SJCRH30 (cell line): Measurements from ENCODE around the gene GFAP. TPM values are rescaled to one million over a fixed set of nuclear protein-coding genes. Genes with fewer than 3 reads are reported as not detected.

Experiments
- DNase-seq, 2 experiments: peaks; one replicate each; pipeline ENCODE4 v3.0.0-alpha.2; 2015 to 2020
- H3K27ac ChIP-seq: fragments of 250-450 bp; sonication (Bioruptor Pico); 2 replicates; pipeline ENCODE4 v1.5.1; 2020; ENCODE audit warnings: mild to moderate bottlenecking, moderate library complexity
- H3K27me3 ChIP-seq: fragments of 250-450 bp; sonication (Bioruptor Pico); 2 replicates; pipeline ENCODE4 v1.5.1; 2020; ENCODE audit warnings: mild to moderate bottlenecking, moderate library complexity
- H3K36me3 ChIP-seq: fragments of 250-450 bp; sonication (Bioruptor Pico); 2 replicates; pipeline ENCODE4 v1.5.1; 2020; ENCODE audit warnings: mild to moderate bottlenecking, moderate library complexity
- H3K4me1 ChIP-seq: fragments of 250-450 bp; sonication (Bioruptor Pico); 2 replicates; pipeline ENCODE4 v1.5.1; 2020; ENCODE audit warnings: mild to moderate bottlenecking, moderate library complexity
- H3K4me3 ChIP-seq: fragments of 250-450 bp; sonication (Bioruptor Pico); 2 replicates; pipeline ENCODE4 v1.5.1; 2020; ENCODE audit warnings: mild to moderate bottlenecking, moderate library complexity
- H3K9me3 ChIP-seq: fragments of 250-450 bp; sonication (Bioruptor Pico); replicated peaks from 2 replicates; pipeline ENCODE4 v1.5.1; 2020; ENCODE audit warnings: mild to moderate bottlenecking, moderate library complexity
- total RNA-seq: library from RNA; depleted of rRNA; stranded (reverse); fragments of >200 nt; shearing (Covaris generic); gene quantifications from 2 replicates; pipeline ENCODE4 v1.2.3, GENCODE V29; 2014

The GFAP gene
- total RNA-seq, 1 experiment from 2014 or later, result 0.14 TPM

DNA sequence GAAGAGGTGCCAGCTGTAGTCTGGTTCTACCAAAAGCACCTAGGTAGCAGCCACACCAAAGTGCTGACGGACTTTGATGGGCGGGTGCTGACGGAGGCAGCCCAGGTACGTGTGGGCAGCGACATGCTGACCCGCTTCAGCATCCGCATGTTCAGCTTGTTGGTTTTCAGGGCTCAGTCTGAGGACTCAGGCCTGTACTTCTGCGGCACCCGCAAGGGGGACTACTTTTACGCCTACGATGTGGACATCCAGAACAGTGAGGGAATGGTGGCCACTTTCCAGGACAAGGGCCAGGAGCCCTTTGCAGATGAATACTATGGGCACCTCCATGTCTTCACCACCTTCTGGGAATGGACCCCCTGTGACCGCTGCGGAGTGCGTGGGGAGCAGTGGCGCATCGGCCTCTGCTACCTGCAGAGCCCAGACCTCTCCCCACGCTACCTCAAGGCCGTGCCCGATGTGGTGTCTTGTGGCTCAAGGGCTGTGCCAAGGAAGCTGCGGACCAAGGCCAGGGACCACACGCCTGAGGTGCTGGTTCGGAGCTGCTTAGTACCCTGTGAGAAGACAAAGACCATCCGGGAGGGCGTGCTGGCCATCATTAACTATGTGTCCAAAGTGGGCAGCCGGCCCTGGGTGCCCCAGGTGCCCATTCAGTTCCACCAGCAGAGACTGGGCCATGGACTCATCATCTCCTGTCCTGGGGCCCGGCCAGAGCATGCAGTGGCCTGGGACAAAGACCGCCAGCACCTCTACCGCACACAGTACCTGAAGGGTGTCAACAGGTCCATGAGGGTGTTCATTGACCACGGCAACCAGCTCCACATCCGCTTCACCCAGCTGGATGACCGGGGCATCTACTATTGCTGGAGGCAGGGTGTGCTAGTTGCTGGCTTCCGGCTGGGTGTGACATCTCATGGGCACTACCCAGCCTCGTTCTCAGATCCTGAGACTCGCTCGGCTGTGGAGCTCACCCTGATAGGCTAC is 11.0 kb downstream of the GFAP start:
- Histone ChIP-seq H3K4me1 (peaks cover 64% of the 10 kb centered on the region), H3K27ac (no peak overlapping the region), H3K9me3 (no peaks in the 10 kb centered on the region), H3K4me3 (no peak overlapping the region), H3K27me3 (no peaks in the 10 kb centered on the region), H3K36me3 (no peaks in the 10 kb centered on the region)
- no peak for DNase-seq

GRCh38 chr17:44903012-44903685 is 12.2 kb downstream of the GFAP start:
- no peak for DNase-seq
- no peaks in the 10 kb centered on the region for H3K36me3 ChIP-seq
- no peak overlapping the region for H3K27ac ChIP-seq
- H3K4me1 ChIP-seq, result peaks cover 58% of the 10 kb centered on the region
- no peaks in the 10 kb centered on the region for H3K27me3 ChIP-seq
- no peak overlapping the region for H3K4me3 ChIP-seq
- no peaks in the 10 kb centered on the region for H3K9me3 ChIP-seq

DNA sequence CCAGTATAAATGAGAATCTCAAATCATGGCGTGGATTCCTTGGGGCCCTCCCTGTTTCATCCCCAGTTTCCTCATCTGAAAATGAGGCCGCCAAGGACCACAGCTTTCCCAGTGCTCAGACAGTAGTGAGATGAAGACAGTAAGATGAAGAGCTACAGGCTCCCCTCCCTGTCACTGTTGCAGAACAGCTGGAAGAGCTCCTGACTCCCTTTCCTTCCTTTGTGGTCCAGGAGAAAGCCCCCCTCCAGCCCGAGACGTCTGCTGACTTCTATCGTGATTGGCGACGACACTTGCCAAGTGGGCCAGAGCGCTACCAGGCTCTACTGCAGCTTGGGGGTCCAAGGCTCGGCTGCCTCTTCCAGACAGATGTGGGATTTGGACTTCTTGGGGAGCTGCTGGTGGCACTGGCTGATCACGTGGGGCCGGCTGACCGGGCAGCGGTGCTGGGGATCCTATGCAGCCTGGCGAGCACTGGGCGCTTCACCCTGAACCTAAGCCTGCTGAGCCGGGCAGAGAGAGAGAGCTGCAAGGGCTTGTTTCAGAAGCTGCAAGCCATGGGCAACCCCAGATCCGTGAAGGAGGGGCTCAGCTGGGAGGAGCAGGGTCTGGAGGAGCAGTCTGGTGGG is 13.1 kb downstream of the GFAP start:
- no peaks in the 10 kb centered on the region for H3K36me3 ChIP-seq
- DNase-seq, result no peak
- H3K9me3 ChIP-seq, result no peaks in the 10 kb centered on the region
- H3K4me3 ChIP-seq, result no peak overlapping the region
- peaks cover 49% of the 10 kb centered on the region for H3K4me1 ChIP-seq
- no peaks in the 10 kb centered on the region for H3K27me3 ChIP-seq
- no peak overlapping the region for H3K27ac ChIP-seq

GRCh38 chr17:44901411-44901921 is 13.8 kb downstream of the GFAP start:
- no peaks in the 10 kb centered on the region for H3K36me3 ChIP-seq
- no peaks in the 10 kb centered on the region for H3K27me3 ChIP-seq
- H3K4me3 ChIP-seq, result no peak overlapping the region
- H3K4me1 ChIP-seq, result peaks cover 41% of the 10 kb centered on the region
- H3K9me3 ChIP-seq, result no peaks in the 10 kb centered on the region
- peak overlapping the region; percentile 39; the same call in 1 of the 2 replicates for H3K27ac ChIP-seq
- DNase-seq, result peak in 1 of 2 experiments; percentile 62

GRCh38 chr17:44900894-44901293 is 14.4 kb downstream of the GFAP start:
- Histone ChIP-seq H3K27ac (peak overlapping the region; percentile 39; the same call in 1 of the 2 replicates), H3K9me3 (no peaks in the 10 kb centered on the region), H3K27me3 (no peaks in the 10 kb centered on the region), H3K4me3 (no peak overlapping the region), H3K4me1 (peaks cover 35% of the 10 kb centered on the region), H3K36me3 (peaks cover 3% of the 10 kb centered on the region; the same call in 1 of the 2 replicates)
- peak; percentile 94 to 97 for DNase-seq

DNA sequence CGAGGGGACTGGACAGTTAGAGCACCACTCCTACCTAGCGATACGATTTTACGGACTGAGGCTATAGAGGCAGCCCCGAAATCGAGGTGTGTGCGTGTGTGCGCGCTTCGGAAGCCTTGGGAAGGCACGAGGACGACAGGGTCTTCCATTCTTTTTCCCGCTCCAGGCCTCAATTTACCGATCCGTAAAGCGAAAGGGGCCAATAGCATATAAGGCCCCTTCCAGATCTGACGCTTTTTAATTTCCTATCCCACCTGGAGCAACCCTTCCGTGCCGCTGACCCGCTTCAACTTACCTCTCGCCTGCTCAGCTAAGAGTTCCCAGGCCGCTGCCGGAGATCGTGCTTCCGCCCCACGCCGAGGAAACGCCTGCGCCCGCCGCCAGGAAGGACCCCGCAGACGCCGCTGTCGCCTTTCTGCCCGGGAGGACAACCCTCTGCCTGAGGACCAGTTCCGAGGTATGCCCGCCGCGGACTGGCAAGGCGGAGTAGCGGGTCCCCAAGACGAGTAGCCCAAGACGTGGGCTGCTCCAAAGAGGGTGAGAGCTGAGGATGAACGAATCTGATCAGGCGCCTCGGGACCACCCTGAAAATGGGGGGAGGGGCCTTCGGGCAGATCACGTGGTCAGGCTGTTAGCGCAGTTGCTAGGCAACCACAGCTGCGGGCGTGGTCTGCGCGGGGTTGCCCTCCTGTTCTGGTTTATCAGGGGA is 16.1 kb downstream of the GFAP start, which contains the start of gene EFTUD2:
EFTUD2 (minus strand) TSS at position 372 of the 709 bp plus-strand sequence. CDS start 4,924 bp downstream, outside the sequence.
- Histone ChIP-seq H3K27ac (peak within 1 kb of the TSS; percentile 100), H3K4me1 (peaks cover 23% of the 10 kb centered on the region), H3K27me3 (no peaks in the 10 kb centered on the region), H3K36me3 (peaks cover 14% of the 10 kb centered on the region), H3K9me3 (no peaks in the 10 kb centered on the region), H3K4me3 (peak within 1 kb of the TSS; percentile 71)
- DNase-seq, result peak; percentile 93 to 94

- Histone ChIP-seq H3K4me1 (peaks cover 23% of the 10 kb centered on the region), H3K4me3 (peak overlapping the region; percentile 71), H3K27me3 (no peaks in the 10 kb centered on the region), H3K36me3 (peaks cover 19% of the 10 kb centered on the region), H3K27ac (peak overlapping the region; percentile 100), H3K9me3 (no peaks in the 10 kb centered on the region)
- DNase-seq, result no peak
These were observed 16.6 kb downstream of the GFAP start for GRCh38 chr17:44898768-44899073.

DNA sequence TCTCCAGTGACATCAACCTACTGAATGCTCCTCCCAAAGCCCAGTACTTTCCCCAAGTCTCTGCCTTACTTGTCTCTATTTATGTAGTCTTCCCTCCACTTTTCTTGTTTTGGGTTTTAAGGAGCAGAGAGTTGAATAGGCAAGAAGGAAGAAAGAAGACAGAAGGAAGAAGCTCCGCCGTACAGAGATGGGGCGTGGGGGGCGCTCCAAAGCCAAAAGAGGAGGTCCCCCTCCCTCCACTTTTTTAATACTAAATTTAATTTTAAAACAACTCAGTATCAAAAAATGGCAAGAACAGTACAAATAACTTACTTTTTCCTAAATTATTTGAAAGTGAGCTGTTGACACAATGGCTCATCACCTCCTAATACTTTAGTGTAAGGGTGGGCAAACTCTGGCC is 20.7 kb downstream of the GFAP start:
- Histone ChIP-seq H3K36me3 (peaks cover 43% of the 10 kb centered on the region), H3K9me3 (no peaks in the 10 kb centered on the region), H3K4me3 (no peak overlapping the region), H3K27me3 (no peaks in the 10 kb centered on the region), H3K4me1 (no peaks in the 10 kb centered on the region), H3K27ac (no peak overlapping the region)
- no peak for DNase-seq

DNA sequence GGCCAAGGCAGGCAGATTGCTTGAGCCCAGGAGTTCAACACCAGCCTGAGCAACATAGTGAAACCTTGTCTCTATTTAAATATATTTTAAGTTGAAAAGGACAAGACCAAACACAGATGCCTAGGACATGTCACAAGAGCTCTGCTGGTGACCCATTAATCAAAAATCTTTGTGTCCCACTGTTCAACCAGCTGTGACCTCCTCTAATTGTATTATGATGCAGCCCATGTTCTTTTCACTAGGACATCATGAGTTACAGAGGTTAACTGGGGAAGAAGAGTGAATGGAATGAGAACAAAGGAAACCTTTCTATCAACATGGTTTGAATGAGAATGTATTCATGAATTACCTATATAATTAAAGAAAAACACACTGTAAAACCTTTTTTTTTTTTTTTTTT is 23.1 kb downstream of the GFAP start:
- H3K9me3 ChIP-seq, result no peaks in the 10 kb centered on the region
- no peak for DNase-seq
- no peak overlapping the region for H3K4me3 ChIP-seq
- H3K36me3 ChIP-seq, result peaks cover 43% of the 10 kb centered on the region
- no peak overlapping the region for H3K27ac ChIP-seq
- peaks cover 7% of the 10 kb centered on the region for H3K4me1 ChIP-seq
- no peaks in the 10 kb centered on the region for H3K27me3 ChIP-seq

DNA sequence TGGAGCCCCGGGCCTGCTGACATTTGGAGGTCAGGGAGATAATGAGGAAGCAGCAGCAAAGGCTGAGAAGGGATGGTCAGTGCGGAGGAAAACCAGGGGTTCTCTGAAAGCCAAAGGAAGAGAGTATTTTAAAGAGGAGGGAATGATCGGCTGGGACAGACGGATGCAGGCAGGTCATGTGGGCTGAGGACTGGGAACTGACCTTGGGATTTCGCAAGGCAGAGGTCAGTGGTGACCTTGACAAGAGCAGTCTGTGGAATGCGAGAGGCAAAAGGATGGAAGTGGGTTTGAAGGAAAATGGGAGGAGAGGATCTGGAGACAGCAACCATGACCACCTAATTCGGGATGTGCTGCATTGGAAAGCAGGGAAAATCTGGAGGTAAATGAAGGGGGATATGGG is 26.3 kb downstream of the GFAP start:
- no peak overlapping the region for H3K27ac ChIP-seq
- no peaks in the 10 kb centered on the region for H3K27me3 ChIP-seq
- no peak for DNase-seq
- peaks cover 14% of the 10 kb centered on the region for H3K4me1 ChIP-seq
- no peaks in the 10 kb centered on the region for H3K9me3 ChIP-seq
- H3K4me3 ChIP-seq, result no peak overlapping the region
- peaks cover 50% of the 10 kb centered on the region for H3K36me3 ChIP-seq

- Histone ChIP-seq H3K4me3 (no peak overlapping the region), H3K36me3 (peaks cover 51% of the 10 kb centered on the region), H3K27ac (no peak overlapping the region), H3K27me3 (no peaks in the 10 kb centered on the region), H3K9me3 (no peaks in the 10 kb centered on the region), H3K4me1 (peaks cover 14% of the 10 kb centered on the region)
- DNase-seq, result no peak
These were observed 27.0 kb downstream of the GFAP start for GRCh38 chr17:44887971-44888954.

- Histone ChIP-seq H3K27me3 (no peaks in the 10 kb centered on the region), H3K27ac (peak overlapping the region; percentile 38), H3K36me3 (peaks cover 53% of the 10 kb centered on the region), H3K4me3 (no peak overlapping the region), H3K4me1 (peaks cover 14% of the 10 kb centered on the region), H3K9me3 (no peaks in the 10 kb centered on the region)
- DNase-seq, result peak in 1 of 2 experiments; percentile 39
These were observed 28.3 kb downstream of the GFAP start for GRCh38 chr17:44887016-44887415.

- Histone ChIP-seq H3K36me3 (peaks cover 61% of the 10 kb centered on the region), H3K4me3 (no peak overlapping the region)
These were observed 30.4 kb downstream of the GFAP start for GRCh38 chr17:44884941-44885340.

More at GRCh38 chr17:44884941-44885340, 30.4 kb downstream of the GFAP start:
- no peaks in the 10 kb centered on the region for H3K9me3 ChIP-seq
- peaks cover 14% of the 10 kb centered on the region for H3K4me1 ChIP-seq
- no peak for DNase-seq
- no peaks in the 10 kb centered on the region for H3K27me3 ChIP-seq
- no peak overlapping the region for H3K27ac ChIP-seq
